Measurements from ENCODE around the gene RNU6-9.

Gene RNU6-9

GRCh38 chr19:867855-868457 lies 25.3 kb upstream of the RNU6-9 start:
- Mint-ChIP-seq H3K27ac (no peak overlapping the region), H3K9me3 (no peaks in the 10 kb centered on the region), H3K4me3 (no peak overlapping the region), H3K36me3 (ENCODE audit: low read depth) (peaks cover 31% of the 10 kb centered on the region), H3K4me1 (peaks cover 11% of the 10 kb centered on the region), H3K27me3 (ENCODE audit: low read depth) (peaks cover 13% of the 10 kb centered on the region)
- TF ChIP-seq CTCF (IDR thresholded peaks at IDR 0.05; ENCODE audit: unreplicated experiment in 3 of 3) = no peak

GRCh38 chr19:868458-869244 lies 24.6 kb upstream of the RNU6-9 start:
- H3K4me1 Mint-ChIP-seq = peaks cover 11% of the 10 kb centered on the region
- no peak overlapping the region for H3K27ac Mint-ChIP-seq
- peaks cover 6% of the 10 kb centered on the region for H3K27me3 Mint-ChIP-seq (ENCODE audit: low read depth)
- H3K36me3 Mint-ChIP-seq (ENCODE audit: low read depth) = peaks cover 31% of the 10 kb centered on the region
- no peak overlapping the region for H3K4me3 Mint-ChIP-seq
- H3K9me3 Mint-ChIP-seq = no peaks in the 10 kb centered on the region
- no peak for TF ChIP-seq CTCF (IDR thresholded peaks at IDR 0.05; ENCODE audit: unreplicated experiment in 3 of 3)

GRCh38 chr19:869245-870177 lies 23.8 kb upstream of the RNU6-9 start:
- H3K27me3 Mint-ChIP-seq (ENCODE audit: low read depth) = peaks cover 3% of the 10 kb centered on the region
- TF ChIP-seq CTCF (IDR thresholded peaks at IDR 0.05; ENCODE audit: unreplicated experiment in 3 of 3) = no peak
- H3K27ac Mint-ChIP-seq = no peak overlapping the region
- H3K9me3 Mint-ChIP-seq = no peaks in the 10 kb centered on the region
- peaks cover 31% of the 10 kb centered on the region for H3K36me3 Mint-ChIP-seq (ENCODE audit: low read depth)
- H3K4me1 Mint-ChIP-seq = peaks cover 11% of the 10 kb centered on the region
- no peak overlapping the region for H3K4me3 Mint-ChIP-seq

GRCh38 chr19:870314-870713 lies 23.0 kb upstream of the RNU6-9 start:
- H3K27ac Mint-ChIP-seq = peak overlapping the region in 1 of 3 experiments; percentile 59
- H3K4me3 Mint-ChIP-seq = no peak overlapping the region
- H3K9me3 Mint-ChIP-seq = no peaks in the 10 kb centered on the region
- H3K4me1 Mint-ChIP-seq = peaks cover 11% of the 10 kb centered on the region
- peaks cover 27% of the 10 kb centered on the region for H3K36me3 Mint-ChIP-seq (ENCODE audit: low read depth)
- no peak for TF ChIP-seq CTCF (IDR thresholded peaks at IDR 0.05; ENCODE audit: unreplicated experiment in 3 of 3)
- H3K27me3 Mint-ChIP-seq (ENCODE audit: low read depth) = no peaks in the 10 kb centered on the region

GRCh38 chr19:870963-871401 lies 22.3 kb upstream of the RNU6-9 start:
- no peak overlapping the region for H3K4me3 Mint-ChIP-seq
- H3K27me3 Mint-ChIP-seq (ENCODE audit: low read depth) = no peaks in the 10 kb centered on the region
- TF ChIP-seq CTCF (IDR thresholded peaks at IDR 0.05; ENCODE audit: unreplicated experiment in 3 of 3) = no peak
- peaks cover 11% of the 10 kb centered on the region for H3K4me1 Mint-ChIP-seq
- H3K27ac Mint-ChIP-seq = no peak overlapping the region
- peaks cover 28% of the 10 kb centered on the region for H3K36me3 Mint-ChIP-seq (ENCODE audit: low read depth)
- H3K9me3 Mint-ChIP-seq = no peaks in the 10 kb centered on the region

All from nephron (organoid).